Measurements from ENCODE around the gene MARK1. TPM values are rescaled to one million over a fixed set of nuclear protein-coding genes. Genes with fewer than 3 reads are reported as not detected.

Gene MARK1
- total and polyA plus RNA-seq, 2 of the 4 experiments (the other 2 are of a cell fraction): not detected

- WGBS, 2 experiments (ENCODE audit: extremely low coverage in 2 of 2, insufficient read length in 1 of 2): 50% methylated on average over 2 of the region's 9 CpGs; no CpG with 5 or more reads in 1 of the 2 experiments
- ATAC-seq (ENCODE audit: low read depth): no peak
- no TSS peak for BruUV-seq (replicated peaks)
- Histone ChIP-seq H2BK15ac (ENCODE audit: low read depth, low read length) (no peak overlapping the region), H2AK5ac (ENCODE audit: low read depth, low read length) (no peak overlapping the region), H2BK120ac (ENCODE audit: low read depth, low read length) (no peak overlapping the region), H3K4me3 (ENCODE audit: insufficient read depth, low read depth, low read length) (no peak overlapping the region), H3K18ac (ENCODE audit: low read depth, low read length) (no peak overlapping the region), H4K8ac (ENCODE audit: low read depth in 2 of 2, low read length in 2 of 2) (no peak overlapping the region), H3K14ac (replicated peaks; ENCODE audit: low read depth, low read length) (no peak overlapping the region), H3K9ac (ENCODE audit: low read depth, low read length) (no peak overlapping the region), H2BK5ac (ENCODE audit: low read depth, low read length, poor library complexity, severe bottlenecking) (no peak overlapping the region), H3K4me1 (ENCODE audit: control insufficient read depth, insufficient read depth, low read length) (no peaks in the 10 kb centered on the region), H2AFZ (replicated peaks; ENCODE audit: low read length, poor library complexity) (no peak overlapping the region), H3K9me3 (ENCODE audit: control insufficient read depth, insufficient read depth, low read length) (no peaks in the 10 kb centered on the region), H3K56ac (ENCODE audit: extremely low read depth, insufficient read depth, low read length) (no peak overlapping the region), H4K5ac (ENCODE audit: low read depth, low read length) (no peak overlapping the region), H3K9me1 (ENCODE audit: insufficient read depth, low read length) (no peaks in the 10 kb centered on the region), H3K4ac (ENCODE audit: low read depth, low read length) (no peak overlapping the region), H4K91ac (ENCODE audit: insufficient read depth, low read depth, low read length) (no peak overlapping the region), H3K23ac (ENCODE audit: low read depth, low read length) (no peak overlapping the region), H3K27me3 (ENCODE audit: control insufficient read depth, insufficient read depth, low read length) (no peaks in the 10 kb centered on the region; the same call in 1 of the 2 replicates), H3K79me1 (ENCODE audit: low read depth in 1 of 2, low read length in 2 of 2) (no peaks in the 10 kb centered on the region), H2AK9ac (replicated peaks; ENCODE audit: low read depth, low read length, poor library complexity) (no peak overlapping the region), H4K20me1 (ENCODE audit: insufficient read depth, low read length) (no peaks in the 10 kb centered on the region), H3K27ac (ENCODE audit: insufficient read depth, low read length) (no peak overlapping the region), H3K4me2 (ENCODE audit: low read depth, low read length) (no peak overlapping the region), H3K36me3 (ENCODE audit: control insufficient read depth, insufficient read depth, low read length) (no peaks in the 10 kb centered on the region), H2BK20ac (ENCODE audit: low read depth, low read length) (no peak overlapping the region)
- intact Hi-C loops (cut with micrococcal nuclease) (no loop called here), dilution Hi-C loops (cut with HindIII; ENCODE audit: low sequenced_read_pairs, unreplicated experiment) (no loop called here), in situ Hi-C loops (cut with MboI; ENCODE audit: low sequenced_read_pairs) (no loop called here)
- ChIA-PET POLR2A (ENCODE audit: unreplicated experiment) (no interaction called here), CTCF (no interaction called here)
- no peak for DNase-seq
- no peak for TF ChIP-seq ELK1 (IDR thresholded peaks at IDR 0.05; ENCODE audit: borderline replicate concordance, low read depth, low read length)
- no peak for TF ChIP-seq NFE2L2 (IDR thresholded peaks at IDR 0.05; ENCODE audit: low read depth, low read length)
- TF ChIP-seq RCOR1 (IDR thresholded peaks at IDR 0.05; ENCODE audit: insufficient replicate concordance, low read length): no peak
- TF ChIP-seq RFX5 (IDR thresholded peaks at IDR 0.05; ENCODE audit: low read depth, low read length): no peak
- TF ChIP-seq CTCF (conservative IDR thresholded peaks at IDR 0.05; ENCODE audit: low read depth, low read length): no peak
- TF ChIP-seq FOS (IDR thresholded peaks at IDR 0.05; ENCODE audit: low read depth, low read length): no peak
- TF ChIP-seq MAZ (IDR thresholded peaks at IDR 0.05; ENCODE audit: borderline replicate concordance, low read depth, low read length): no peak
- no peak for TF ChIP-seq SMC3 (IDR thresholded peaks at IDR 0.05; ENCODE audit: low read depth, low read length)
- TF ChIP-seq RAD21 (IDR thresholded peaks at IDR 0.05; ENCODE audit: low read length): no peak
- no peak for TF ChIP-seq BHLHE40 (IDR thresholded peaks at IDR 0.05; ENCODE audit: low read depth, low read length)
These were observed 181.2 kb downstream of the MARK1 start for GRCh38 chr1:220708936-220709801.
